MM.1S (cell line): ENCODE data around the gene CDH19.

Source experiments
- DNase-seq: peaks from one replicate; pipeline ENCODE4 v3.0.0-alpha.2; 2015
- H2AFZ ChIP-seq: fragments of 300-600 bp; sonication (generic); 2 replicates; pipeline ENCODE4 v1.6.0; 2016; ENCODE audit warnings: antibody characterized with exemption, low read length
- H3F3A ChIP-seq: fragments of 300-600 bp; sonication (generic); 2 replicates; pipeline ENCODE4 v1.6.1; 2016; ENCODE audit warnings: mild to moderate bottlenecking, antibody characterized with exemption, low read length, moderate library complexity, mixed read lengths; ENCODE audit not compliant: insufficient read depth
- H3K27ac ChIP-seq: fragments of 300-600 bp; sonication (generic); 2 replicates; pipeline ENCODE4 v1.5.1; 2016; ENCODE audit warnings: mild to moderate bottlenecking, low read length
- H3K27me3 ChIP-seq: fragments of 300-600 bp; sonication (generic); replicated peaks from 2 replicates; pipeline ENCODE4 v1.6.0; 2016; ENCODE audit warnings: low read length; ENCODE audit not compliant: insufficient read depth
- H3K36me3 ChIP-seq: fragments of 300-600 bp; sonication (generic); replicated peaks from 2 replicates; pipeline ENCODE4 v1.6.1; 2016; ENCODE audit warnings: mild to moderate bottlenecking, low read length, mixed read lengths; ENCODE audit not compliant: insufficient read depth
- H3K4me1 ChIP-seq: fragments of 300-600 bp; sonication (generic); 2 replicates; pipeline ENCODE4 v1.6.1; 2016; ENCODE audit warnings: low read length, mixed read lengths
- H3K4me2 ChIP-seq: fragments of 300-600 bp; sonication (generic); 2 replicates; pipeline ENCODE4 v1.6.0; 2016; ENCODE audit warnings: low read depth, low read length
- H3K4me3 ChIP-seq: fragments of 300-600 bp; sonication (generic); 2 replicates; pipeline ENCODE4 v1.5.1; 2016; ENCODE audit warnings: low read length, mixed read lengths
- H3K79me2 ChIP-seq: fragments of 300-600 bp; sonication (generic); 2 replicates; pipeline ENCODE4 v1.6.1; 2016; ENCODE audit warnings: mixed run types, low read length, mixed read lengths
- H3K9ac ChIP-seq: fragments of 300-600 bp; sonication (generic); 2 replicates; pipeline ENCODE4 v1.6.1; 2016; ENCODE audit warnings: low read length, mixed read lengths
- H3K9me2 ChIP-seq: fragments of 300-600 bp; sonication (generic); replicated peaks from 2 replicates; pipeline ENCODE4 v1.6.1; 2016; ENCODE audit warnings: mild to moderate bottlenecking, low read length, mixed read lengths; ENCODE audit not compliant: insufficient read depth
- H3K9me3 ChIP-seq: fragments of 300-600 bp; sonication (generic); replicated peaks from 2 replicates; pipeline ENCODE4 v1.6.1; 2016; ENCODE audit warnings: mild to moderate bottlenecking, low read length, mixed read lengths; ENCODE audit not compliant: insufficient read depth
- H4K20me1 ChIP-seq: fragments of 300-600 bp; sonication (generic); 2 replicates; pipeline ENCODE4 v1.6.1; 2016; ENCODE audit warnings: mild to moderate bottlenecking, low read length, moderate library complexity, mixed read lengths; ENCODE audit not compliant: insufficient read depth
- CTCF ChIP-seq: fragments of 300-600 bp; sonication (generic); IDR thresholded peaks from 2 replicates; pipeline ENCODE4 v1.5.1; 2016; ENCODE audit warnings: antibody characterized with exemption, low read length, mixed read lengths
- EZH2 ChIP-seq: fragments of 300-600 bp; sonication (generic); optimal IDR thresholded peaks from 2 replicates; pipeline ENCODE3; 2017; ENCODE audit warnings: low read depth, mild to moderate bottlenecking, antibody characterized with exemption, low read length, mixed read lengths
- EZH2phosphoT487 ChIP-seq: fragments of 300-600 bp; sonication (generic); IDR thresholded peaks from 2 replicates; pipeline ENCODE4 v1.6.1; 2018; ENCODE audit warnings: antibody characterized with exemption, low read length

The CDH19 gene

GRCh38 chr18:66566616-66567015 is 37.3 kb downstream of the CDH19 start:
- no peak overlapping the region for H3K9ac ChIP-seq
- DNase-seq, result no peak
- no peaks in the 10 kb centered on the region for H4K20me1 ChIP-seq
- no peak overlapping the region for H2AFZ ChIP-seq
- no peaks in the 10 kb centered on the region for H3K27me3 ChIP-seq
- TF ChIP-seq EZH2phosphoT487 (no peak), EZH2 (no peak), CTCF (no peak)
- no peak overlapping the region for H3K4me3 ChIP-seq
- H3K9me3 ChIP-seq, result no peaks in the 10 kb centered on the region
- no peaks in the 10 kb centered on the region for H3K9me2 ChIP-seq
- H3K27ac ChIP-seq, result no peak overlapping the region
- H3F3A ChIP-seq, result no peaks in the 10 kb centered on the region
- H3K4me2 ChIP-seq, result no peak overlapping the region
- no peaks in the 10 kb centered on the region for H3K36me3 ChIP-seq
- no peaks in the 10 kb centered on the region for H3K4me1 ChIP-seq
- H3K79me2 ChIP-seq, result no peaks in the 10 kb centered on the region

DNA sequence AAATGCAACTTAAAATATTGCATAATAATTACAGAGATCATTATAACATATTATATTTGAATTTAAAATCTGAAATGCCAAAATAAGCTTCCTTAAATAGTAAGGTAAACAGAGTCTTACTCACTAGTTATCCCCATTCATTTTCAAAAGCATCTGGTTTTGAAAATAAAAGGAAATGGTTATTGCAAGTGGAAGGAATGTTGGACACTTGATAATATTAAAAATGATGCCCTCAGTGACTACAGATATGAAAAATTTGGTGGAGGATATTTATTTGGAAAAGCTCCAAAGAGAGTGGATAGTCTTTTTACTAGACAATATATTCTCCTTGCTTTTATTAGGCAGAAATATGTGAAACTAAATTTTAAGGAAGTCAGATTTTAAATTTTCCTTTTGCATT is 39.7 kb downstream of the CDH19 start:
- Histone ChIP-seq H3K27ac (no peak overlapping the region), H3K79me2 (no peaks in the 10 kb centered on the region), H3K9me3 (no peaks in the 10 kb centered on the region), H3K4me2 (no peak overlapping the region), H3F3A (no peaks in the 10 kb centered on the region; the same call in 1 of the 2 replicates), H3K9ac (no peak overlapping the region), H4K20me1 (no peaks in the 10 kb centered on the region), H3K36me3 (no peaks in the 10 kb centered on the region), H2AFZ (no peak overlapping the region), H3K9me2 (no peaks in the 10 kb centered on the region), H3K27me3 (no peaks in the 10 kb centered on the region), H3K4me3 (no peak overlapping the region), H3K4me1 (no peaks in the 10 kb centered on the region)
- TF ChIP-seq CTCF, result no peak
- TF ChIP-seq EZH2phosphoT487, result no peak
- no peak for TF ChIP-seq EZH2
- no peak for DNase-seq

DNA sequence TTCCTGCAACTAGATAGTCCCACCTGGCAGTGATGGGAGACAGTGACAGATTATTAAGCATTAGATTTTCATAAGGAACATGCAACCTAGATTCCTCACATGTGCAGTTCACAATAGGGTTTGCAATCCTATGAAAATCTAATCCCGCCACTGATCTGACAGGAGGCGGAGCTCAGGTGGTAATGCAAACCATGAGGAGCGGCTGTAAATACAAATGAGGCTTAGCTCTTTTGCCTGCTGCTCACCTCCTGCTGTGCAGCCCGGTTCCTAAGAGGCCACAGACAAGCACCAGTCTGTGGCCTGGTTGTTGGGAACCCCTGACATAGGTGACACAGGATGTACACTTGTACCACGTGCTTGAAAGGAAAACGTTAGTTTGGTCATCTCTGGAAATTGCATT is 41.6 kb downstream of the CDH19 start:
- Histone ChIP-seq H3F3A (no peaks in the 10 kb centered on the region; the same call in 1 of the 2 replicates), H3K4me3 (no peak overlapping the region), H3K27me3 (no peaks in the 10 kb centered on the region), H3K79me2 (no peaks in the 10 kb centered on the region), H4K20me1 (no peaks in the 10 kb centered on the region), H3K4me1 (no peaks in the 10 kb centered on the region), H3K9ac (no peak overlapping the region), H3K9me3 (no peaks in the 10 kb centered on the region), H3K4me2 (no peak overlapping the region), H3K36me3 (no peaks in the 10 kb centered on the region), H3K27ac (no peak overlapping the region), H2AFZ (no peak overlapping the region), H3K9me2 (no peaks in the 10 kb centered on the region)
- DNase-seq, result no peak
- TF ChIP-seq CTCF, result no peak
- TF ChIP-seq EZH2phosphoT487, result no peak
- TF ChIP-seq EZH2, result no peak
